KG1 (cell line): ENCODE measurements around the gene RAB11B.
"Not testable (repeated sequence)": the region's sequence is repeated elsewhere in the genome, so short reads cannot be mapped to it uniquely, and the experiment has no call there.

Source experiments
- DNase-seq: peaks from one replicate; lab custom pipeline; 2025; lab: John Stamatoyannopoulos, UW

The RAB11B gene

DNA sequence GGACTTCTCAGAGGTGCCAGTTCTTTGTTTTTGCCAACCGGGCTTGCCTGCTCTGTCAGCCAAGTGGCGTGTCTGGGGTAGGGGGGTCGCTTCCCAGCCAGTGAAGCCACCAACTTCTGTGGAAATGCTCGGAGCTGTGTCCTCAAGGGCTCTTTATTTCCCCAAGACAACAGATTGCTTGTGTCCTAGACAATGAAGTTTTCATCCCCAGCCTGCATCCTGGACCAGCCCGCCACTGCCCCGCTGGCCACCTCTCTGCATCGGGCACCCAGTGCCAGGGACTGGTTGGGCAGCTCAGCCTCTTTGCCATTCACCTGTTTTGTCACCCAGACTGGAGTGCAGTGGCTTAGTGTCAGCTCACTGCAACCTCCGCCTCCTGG is 3.7 kb downstream of the RAB11B start:
- no peak for DNase-seq

DNA sequence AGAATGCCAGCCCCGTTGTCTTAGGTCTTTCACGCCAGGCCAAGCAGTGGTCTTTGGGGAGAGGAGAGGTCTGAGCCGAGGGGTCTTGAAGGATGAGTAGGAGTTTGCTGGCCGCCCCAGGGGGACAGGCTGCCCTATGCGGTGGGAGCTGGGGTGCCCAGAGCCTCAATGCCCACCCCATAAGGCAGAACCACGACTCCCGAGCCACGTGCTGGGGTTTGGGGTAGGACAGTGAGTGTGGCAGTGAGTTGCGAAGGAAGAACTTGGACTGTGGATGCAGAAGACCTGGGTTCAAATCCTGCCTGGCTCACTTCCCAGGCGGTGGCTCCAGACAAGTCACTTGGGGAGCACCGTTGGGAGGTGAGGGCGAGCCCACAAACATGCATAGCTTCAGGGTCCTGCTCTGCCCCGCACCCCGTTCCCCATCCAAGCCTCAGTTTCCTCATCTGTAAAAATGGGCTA is 5.5 kb downstream of the RAB11B start:
- no peak for DNase-seq

DNA sequence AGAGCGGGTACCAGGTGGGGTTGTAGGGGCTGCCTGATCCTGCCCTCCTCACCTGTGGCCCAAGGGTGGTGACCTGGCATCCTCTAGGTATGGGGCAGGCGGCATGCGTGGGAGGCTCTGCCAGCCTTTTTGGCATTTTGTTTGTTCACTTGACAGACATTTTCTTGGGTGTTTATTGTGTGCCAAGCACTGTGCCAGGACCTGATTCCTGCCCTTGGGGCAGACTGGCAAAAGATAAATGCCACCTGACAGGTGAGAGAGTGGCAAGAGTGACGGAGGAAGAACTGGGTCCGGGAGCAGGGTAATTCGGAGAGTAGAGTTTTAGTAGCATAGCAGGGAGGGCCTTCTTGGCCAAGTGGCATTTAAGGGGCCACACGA is 6.0 kb downstream of the RAB11B start:
- DNase-seq: no peak

DNA sequence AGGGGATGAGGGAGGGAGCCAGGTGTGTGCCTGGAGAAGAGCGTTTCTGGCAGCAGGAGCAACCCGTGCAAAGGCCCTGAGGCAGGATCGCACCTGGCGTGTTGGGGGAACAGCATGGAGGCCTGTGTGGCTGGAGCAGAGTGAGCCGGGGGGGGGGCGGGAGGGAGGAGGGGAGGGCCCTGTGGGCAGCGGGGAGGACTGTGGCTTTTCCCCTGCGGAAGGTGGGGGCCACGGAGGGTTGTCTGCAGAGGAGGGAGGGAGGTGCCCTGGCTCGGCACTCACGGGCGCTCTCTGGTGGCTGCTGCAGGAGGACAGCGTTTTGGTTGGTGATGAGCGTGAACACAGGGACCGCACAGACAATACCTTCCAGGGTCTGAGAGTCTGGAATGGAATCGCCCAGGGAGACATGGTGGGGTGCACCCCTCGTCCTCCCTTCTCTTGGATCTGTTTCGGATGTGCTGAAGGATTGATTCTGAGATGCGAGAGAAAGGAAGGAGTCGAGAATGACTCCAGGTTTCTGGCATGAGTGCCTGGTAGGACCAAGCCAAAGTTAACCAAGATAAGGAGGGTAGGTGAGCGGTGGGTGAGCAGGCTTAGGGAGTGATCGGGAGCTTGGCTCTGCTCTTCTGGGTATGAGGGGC is 6.5 kb downstream of the RAB11B start:
- no peak for DNase-seq

DNA sequence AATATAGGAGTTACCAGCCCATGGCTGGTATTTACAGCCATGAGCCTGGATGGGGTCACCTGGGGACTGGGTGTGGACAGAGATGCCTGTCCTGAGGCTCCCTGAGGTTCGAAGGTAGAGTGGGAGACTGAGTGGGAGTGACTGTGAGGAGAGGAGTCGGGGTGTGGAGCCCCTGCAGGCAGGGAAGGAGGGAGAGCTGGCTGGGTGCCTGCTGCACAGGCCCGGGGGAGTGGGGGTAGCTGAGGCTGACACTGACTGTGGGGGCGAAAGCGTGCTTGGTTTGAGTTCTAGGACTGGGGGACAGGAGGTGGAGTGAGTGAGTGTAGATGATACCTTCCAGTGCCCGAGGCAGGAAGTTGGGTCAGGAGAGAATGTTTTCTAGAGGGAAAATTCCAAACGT is 7.1 kb downstream of the RAB11B start:
- DNase-seq: no peak

DNA sequence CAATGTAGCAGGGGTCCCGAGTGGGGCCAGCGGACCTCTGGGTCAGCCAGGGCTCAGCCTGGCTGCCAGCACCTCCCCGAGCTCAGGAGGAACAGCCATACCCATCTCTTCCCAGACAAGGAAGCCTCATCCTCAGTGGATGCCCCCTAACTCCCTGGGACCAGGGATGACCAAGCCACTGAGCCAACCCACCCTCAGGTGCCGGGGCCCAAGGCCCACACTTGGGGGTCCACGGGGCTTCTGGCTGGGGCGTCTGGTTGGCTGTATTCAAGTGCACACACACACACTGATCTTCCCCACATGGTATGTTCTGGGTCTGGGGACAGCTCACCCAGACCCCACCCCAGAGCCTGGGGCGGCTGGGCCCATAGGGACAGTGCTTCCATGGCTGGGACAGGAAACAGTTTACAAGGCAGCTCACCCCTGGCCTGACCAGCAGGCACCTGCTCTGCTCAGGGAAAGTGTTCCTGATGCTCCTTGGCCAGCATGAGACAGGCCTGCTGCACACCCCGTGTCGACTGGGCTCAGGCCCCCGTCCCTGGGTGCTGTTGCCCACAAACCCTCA is 7.7 kb downstream of the RAB11B start:
- no peak for DNase-seq

DNA sequence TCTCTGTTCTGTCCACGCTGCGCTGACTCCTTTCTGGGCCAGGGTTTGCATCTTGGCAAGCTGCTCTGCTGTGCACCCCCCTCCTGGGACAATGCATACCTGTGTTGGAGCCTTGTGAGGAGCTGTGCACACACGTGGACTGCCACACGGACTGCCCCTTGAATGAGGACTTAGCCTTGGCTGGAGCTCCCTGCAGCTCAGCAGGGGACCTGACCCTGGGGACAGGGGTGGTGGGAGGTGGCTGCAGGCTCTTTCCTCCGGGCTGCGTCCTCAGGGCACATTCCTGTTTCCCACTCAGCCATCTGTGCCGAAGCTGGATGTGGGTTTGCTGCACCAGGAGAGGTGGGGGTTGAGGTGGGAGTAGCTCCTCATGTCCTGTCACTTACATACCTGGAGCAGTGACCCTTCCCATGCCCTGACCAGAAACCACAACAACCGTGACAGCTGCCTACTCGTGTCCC is 8.2 kb downstream of the RAB11B start:
- DNase-seq: no peak

DNA sequence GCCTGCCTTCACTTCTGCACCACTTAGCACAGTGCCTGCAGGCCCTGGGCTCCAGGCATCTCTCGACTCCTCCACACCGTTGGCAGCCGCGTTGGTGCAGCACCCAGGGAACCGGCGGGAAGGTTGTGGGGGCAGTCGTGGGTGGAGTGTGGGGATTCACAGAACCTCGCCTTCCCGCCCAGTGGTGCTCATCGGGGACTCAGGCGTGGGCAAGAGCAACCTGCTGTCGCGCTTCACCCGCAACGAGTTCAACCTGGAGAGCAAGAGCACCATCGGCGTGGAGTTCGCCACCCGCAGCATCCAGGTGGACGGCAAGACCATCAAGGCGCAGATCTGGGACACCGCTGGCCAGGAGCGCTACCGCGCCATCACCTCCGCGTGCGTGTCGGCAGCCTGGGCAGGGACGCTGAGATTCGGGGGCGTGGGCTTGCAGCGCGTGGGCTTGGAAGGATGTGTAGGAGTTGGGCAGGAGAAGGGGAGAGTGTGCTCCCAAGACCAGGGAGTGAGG is 9.6 kb downstream of the RAB11B start:
- no peak for DNase-seq

DNA sequence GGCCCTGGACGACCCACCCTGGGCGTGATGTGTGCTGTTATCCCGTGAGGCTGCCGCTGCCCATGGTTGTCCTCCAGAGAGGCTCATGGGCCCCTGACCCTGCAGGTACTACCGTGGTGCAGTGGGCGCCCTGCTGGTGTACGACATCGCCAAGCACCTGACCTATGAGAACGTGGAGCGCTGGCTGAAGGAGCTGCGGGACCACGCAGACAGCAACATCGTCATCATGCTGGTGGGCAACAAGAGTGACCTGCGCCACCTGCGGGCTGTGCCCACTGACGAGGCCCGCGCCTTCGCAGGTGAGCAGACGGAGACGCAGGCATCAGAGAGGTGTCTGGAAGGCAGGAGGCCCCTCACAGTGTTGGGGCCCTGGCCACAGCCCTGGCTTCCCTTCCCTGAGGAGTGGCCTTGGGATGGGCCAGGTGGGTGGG is 11.8 kb downstream of the RAB11B start:
- no peak for DNase-seq

DNA sequence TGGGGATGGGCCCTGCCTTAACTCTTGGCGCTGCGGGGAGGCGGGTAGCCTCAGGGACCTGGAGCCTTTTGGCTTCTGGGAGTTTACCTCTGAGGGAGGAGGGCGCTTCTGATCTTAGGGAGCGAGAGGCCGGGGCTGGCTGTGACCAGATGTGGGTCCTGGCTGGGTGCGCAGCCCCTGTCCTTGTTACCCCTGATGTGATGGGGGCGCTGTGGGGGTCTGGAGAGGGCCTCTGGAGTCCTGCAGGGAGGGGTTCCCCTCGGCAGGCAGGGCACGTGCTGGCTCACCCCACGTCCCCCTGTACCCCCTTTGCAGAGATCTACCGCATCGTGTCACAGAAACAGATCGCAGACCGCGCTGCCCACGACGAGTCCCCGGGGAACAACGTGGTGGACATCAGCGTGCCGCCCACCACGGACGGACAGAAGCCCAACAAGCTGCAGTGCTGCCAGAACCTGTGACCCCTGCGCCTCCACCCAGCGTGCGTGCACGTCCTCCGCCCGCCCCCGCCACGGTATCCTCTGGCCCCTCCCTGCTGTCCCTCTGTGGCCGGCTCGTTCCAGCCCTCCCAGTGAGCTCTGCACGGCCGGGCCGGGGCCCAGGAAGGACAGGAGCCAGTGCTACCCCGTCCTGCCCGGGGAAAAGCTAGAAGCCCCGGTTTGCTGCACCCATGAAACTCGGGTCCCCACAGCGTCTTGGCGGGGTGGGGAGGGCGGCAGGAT is 13.1 kb downstream of the RAB11B start:
- DNase-seq: no peak

DNA sequence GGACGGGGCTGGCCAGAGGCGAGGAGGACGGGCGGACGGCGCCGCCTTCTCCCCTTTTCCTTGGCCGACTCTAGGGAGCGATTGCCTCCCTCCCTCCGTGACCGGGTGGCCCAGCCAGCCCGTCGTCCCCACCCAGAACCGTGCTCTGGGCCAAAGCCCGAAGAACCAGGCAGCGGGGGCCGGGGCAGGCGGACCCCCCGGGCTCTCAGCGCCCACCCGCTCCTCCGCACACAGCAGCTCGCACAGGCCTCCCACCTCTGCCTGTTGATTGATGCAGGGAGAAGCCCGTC is 13.6 kb downstream of the RAB11B start:
- no peak for DNase-seq

DNA sequence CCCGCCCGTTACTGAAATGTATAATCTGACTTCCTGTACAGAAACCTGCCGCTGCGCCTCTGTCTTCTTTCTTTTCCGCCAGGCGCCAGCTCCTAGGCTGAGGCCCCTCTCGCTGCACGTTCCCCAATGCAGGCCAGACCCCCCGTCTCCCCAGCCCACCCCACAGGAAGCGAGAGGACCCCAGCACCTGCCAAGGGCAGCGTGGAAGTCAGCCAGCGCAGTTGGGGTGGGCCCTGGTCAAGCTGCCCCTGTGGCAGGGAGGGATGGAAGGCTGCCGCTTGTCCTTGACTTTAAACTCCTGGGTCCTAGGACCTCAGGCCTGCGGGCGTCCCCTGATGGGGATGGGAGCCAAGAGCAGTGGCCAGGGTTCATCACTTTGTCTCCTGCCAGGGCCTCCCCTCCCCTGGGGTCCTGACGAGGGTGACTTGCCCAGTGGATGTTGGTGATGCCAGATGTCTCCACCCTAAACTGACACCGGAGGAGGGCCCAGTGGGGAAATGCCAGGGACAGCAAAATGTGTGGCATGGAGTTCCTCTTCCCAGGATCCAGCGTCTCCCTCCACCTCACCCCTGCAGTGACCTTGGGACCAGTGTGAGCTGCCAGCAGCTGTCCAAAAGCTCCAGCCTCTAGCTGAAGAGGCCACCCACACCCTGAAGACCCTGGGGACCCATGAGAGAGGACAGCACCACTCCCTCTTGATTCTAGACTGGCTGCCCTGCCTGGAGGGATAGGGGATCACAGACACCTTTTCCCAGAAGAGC is 14.4 kb downstream of the RAB11B start:
- no peak for DNase-seq

DNA sequence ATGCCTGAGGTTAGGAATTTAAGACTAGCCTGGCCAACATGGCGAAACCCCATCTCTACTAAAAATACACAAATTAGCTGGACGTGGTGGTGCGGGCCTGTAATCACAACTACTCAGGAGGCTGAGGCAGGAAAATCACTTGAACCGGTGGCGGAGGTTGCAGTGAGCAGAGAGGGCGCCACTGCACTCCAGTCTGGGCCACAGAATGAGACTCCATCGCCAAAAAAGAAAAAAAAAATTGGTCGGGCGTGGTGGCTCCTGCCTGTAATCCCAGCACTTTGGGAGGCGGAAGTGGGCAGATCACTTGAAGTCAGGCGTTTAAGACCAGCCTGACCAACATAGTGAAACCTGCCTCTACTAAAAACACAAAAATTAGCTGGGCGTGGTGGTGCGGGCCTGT is 20.6 kb downstream of the RAB11B start:
- DNase-seq: not testable (repeated sequence)

DNA sequence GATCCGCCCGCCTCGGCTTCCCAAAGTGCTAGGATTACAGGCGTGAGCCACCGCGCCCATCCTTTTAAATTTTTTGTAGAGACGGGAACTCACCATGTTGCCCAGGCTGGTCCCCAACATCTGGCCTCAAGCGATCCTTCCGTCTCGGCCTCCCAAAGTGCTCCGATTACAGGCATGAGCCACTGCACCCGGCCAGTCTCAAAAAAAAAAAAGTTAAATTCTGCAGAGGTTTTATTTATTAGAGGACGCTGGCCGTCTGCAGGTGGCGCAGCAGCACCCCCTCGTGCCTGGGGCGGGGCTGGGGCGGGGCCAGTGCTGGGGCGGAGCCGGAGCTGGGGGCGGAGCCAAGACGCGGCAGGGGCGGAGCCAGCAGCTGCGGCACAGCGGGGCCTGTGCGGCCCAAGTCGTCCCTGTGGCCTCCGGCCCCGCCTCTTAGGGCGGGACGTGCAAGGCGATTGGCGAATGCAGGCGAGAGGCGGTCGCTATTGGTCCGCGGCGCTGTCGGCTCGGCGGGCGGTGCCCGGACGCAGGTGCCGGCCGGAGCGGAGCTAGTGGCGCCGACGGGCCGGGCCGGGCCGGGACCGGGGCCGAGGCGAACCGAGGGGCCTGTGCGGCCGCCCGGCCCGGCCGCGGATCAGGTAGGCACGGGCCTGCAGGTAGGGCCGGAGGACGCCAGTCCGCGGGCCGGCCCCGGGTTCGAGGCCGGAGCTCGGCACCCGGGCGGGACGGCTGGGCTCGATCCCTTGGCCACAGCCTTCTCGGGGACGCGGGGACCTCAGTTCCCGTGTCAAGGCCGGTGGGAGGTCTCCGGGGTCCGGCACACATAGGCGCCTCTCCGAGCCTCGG is 22.8 kb downstream of the RAB11B start, which contains the start of gene MARCHF2:
MARCHF2 (plus strand) TSS at position 523 of the 846 bp plus-strand sequence. CDS start 8,536 bp downstream, outside the sequence.
- peak; percentile 95 for DNase-seq

DNA sequence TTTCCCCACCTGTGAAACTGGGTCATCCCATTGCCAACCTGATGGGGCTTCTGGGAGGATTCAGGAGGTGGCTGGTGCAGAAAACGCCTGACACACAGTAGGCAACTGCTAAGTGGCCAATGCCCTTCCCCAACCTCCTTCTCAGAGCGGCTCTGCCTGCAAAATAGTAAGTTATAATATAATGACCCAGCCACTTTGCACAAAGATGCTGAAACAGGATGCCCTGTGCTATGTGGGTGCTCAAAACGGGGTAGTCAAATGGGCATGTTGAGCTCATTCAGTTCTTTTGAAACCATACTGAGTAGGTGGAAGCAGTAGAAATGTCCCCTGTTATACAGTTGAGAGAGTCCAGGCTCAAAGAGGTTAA is 23.5 kb downstream of the RAB11B start:
- DNase-seq: no peak

DNA sequence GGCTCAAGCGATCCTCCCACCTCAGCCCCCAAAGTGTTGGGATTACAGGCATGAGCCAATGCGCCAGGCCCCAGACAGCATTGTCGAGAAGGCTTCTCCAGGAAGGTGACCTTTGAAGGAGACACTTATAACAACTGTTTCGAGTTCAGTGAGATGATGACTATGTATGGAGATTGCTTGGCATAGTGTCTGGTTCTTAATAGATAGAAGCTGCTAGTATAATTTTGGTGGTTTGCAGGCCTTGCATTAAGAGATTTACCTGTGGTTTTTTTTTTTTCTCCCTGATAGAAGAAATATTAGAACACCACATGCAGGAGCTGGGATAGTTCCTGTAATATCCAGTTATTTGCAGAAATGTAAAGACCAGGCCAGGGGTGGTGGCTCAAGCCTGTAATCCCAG is 26.6 kb downstream of the RAB11B start:
- DNase-seq: no peak

DNA sequence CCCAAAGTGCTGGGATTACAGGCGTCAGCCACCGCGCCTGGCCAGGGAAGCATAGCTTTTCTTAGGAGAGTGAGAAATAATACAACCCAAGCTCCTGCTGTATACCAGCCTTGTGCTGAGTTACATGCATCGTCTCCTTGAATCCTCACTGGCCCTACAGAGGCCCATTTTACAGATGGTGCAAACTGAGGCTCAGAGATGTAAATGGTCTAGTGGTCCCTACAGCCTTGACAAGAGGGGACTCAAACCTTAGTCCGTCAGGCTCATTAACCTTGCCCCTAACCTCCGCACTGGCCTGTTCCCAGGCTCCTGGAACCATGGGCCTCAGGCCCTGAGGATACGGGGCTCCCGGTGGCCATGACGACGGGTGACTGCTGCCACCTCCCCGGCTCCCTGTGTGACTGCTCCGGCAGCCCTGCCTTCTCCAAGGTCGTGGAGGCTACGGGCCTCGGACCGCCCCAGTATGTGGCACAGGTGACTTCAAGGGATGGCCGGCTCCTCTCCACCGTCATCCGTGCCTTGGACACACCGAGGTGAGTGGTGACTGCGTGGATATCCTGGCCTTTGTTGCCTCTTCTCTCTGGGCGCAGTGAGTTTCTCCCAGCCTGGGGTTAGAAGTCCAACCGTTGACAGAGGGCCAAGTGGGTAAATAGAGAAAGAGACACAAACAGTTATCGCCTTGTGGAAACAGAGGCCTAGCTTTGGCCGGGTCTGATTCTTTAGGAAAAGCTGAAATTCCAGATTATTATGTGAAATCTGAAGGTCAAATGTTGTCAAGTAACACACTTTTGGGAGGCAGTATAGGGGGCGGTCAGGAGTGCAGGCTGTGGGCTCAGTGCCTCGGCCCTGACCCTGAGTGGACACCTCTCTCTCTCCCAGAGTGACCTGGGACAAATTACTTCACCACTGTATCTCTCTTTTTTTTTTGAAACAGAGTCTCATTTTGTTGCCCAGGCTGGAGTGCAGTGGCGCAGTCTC is 31.6 kb downstream of the RAB11B start:
- no peak for DNase-seq

DNA sequence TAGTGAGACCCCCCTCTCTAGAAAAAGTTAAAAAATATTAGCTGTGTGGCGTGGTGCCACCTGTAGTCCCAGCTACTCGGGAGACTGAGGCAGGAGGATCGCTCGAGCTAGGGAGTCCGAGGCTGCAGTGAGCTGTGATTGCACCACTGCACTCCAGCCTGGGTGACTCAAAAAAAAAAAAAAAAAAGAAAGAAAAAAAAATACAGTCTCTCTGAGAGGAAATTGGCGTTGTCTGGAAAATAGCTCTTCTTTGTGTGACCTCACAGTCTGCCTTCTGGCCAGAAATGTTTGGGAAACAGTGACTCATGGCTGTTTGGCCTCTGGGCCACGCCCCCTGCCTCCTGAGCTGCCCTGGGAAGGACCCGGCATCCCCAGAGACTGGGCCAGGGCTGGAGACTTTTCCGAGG is 33.7 kb downstream of the RAB11B start:
- DNase-seq: no peak

DNA sequence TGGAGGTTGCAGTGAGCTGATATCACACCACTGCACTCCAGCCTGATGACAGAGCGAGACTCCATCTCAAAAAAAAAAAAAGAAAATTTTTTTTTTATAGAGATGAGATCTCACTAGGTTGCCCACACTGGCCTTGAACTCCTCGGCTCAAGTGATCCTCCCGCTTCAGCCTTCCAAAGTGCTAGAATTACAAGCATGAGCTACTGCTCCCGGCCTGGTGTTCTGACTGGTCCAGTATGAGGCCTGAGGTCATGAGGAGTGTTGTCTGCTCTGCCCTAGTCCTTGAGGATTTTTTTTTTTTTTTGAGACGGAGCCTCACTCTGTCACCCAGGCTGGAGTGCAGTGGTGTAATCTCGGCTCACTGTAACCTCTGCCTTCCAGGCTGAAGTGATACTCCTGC is 35.2 kb downstream of the RAB11B start:
- not testable (repeated sequence) for DNase-seq

DNA sequence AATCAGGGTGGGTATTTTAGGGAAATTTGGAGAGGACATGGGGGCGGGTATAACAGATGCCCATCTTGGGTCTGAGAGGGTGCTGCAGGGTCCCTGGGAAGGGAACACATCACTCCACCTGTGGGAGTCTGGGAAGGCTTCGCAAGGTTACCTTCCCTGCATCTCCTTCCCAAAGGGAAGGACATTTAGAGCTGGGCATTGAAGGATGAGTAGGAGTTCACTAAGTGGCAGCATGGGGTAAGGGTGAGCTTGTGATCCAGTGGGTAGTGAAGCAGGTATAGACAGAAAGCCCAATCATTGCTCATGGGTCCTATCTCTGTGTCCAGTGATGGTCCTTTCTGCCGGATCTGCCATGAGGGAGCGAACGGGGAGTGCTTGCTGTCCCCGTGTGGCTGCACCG is 36.1 kb downstream of the RAB11B start:
- DNase-seq: no peak
